KG1 (cell line): ENCODE measurements around the gene BCL11B.

ENCODE experiments used
- DNase-seq: peaks from one replicate; lab custom pipeline; 2025; lab: John Stamatoyannopoulos, UW

Gene BCL11B

DNA sequence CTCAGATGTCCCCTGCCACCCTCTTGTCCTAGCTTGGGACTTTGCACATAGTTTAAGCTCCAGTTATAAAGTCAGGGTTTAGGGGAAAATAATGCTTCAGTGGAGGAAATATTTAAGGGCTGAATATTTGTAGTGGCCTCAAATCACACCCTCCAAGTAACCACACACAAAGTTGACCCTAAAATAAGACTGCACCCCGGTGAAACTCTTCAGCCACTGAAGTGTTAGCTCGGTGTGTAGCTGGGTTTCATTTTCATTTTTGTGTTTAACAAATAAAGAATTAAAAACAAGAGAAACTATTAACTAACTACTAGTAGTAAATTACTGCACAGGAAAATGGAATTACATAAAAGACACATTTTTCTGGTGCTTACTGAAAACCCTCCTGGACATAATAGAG lies 14.8 kb upstream of the BCL11B start:
- no peak for DNase-seq

DNA sequence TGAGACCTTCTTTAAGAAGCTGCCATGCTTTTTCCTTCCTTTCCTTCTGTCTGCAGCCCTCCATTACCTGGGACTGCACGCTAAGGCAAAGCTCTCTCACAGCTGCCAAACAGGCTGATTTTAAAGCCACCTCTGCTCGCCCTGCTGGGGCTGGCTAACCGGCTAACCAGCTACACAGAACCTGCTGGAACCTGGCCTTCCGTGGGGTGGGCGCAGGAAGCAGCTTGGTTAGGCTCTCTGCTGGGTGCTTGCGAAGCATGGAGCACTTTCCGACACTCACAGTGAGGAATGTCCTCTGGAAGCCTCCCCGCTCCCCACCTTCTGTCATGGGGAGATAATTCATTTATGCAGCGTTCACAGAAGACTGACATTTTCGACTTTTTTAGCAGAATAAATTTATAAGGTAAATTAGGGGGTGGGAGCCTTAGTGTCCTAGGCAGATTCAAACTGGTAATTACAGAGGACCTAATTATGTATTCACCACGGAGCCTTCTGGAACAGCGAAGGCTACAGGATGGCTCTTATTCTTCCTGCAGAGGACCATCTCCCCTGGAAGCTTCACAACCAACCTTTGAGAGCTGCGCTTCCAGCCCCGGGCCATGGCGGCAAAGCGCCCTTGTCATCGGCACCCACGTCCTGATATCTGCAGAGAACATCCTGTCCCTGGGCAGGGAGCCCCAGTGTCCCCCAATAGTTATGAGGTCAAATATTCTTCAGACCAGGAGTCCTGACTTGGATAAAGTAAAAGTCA lies 12.4 kb upstream of the BCL11B start:
- no peak for DNase-seq

DNA sequence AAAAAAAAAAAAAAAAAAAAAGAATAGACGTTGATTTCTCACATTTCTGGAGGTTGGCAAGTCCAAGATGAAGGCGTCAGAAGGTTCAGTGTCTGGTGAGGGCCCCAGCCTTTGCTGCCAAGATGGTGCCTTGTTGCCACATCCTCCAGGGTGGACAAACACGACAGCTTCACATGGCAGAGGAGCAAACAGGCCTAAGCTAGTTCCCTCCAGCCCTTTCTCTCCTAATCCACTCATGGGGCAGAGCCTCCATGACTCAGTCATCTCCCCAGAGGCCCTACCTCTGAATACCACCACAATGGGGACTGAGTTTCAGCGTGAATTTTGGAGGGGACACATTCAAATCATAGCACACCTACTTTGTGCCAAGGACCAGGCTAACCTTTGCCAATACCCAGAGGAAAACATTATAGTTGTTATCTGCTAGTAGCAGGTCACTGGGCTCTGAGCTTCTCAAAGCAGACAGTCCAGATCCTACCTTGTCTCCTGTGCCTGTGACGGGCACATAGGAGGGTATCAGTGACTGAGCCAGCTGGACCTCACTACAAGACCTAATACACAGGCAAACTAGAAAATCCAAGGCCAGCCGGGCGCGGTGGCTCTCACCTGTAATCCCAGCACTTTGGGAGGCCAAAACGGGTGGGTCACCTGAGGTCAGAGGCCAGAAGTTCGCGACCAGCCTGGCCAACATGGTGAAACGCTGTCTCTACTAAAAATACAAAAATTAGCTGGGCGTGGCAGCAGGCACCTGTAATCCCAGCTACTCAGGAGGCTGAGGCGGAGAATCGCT lies 10.5 kb upstream of the BCL11B start:
- DNase-seq: no peak

DNA sequence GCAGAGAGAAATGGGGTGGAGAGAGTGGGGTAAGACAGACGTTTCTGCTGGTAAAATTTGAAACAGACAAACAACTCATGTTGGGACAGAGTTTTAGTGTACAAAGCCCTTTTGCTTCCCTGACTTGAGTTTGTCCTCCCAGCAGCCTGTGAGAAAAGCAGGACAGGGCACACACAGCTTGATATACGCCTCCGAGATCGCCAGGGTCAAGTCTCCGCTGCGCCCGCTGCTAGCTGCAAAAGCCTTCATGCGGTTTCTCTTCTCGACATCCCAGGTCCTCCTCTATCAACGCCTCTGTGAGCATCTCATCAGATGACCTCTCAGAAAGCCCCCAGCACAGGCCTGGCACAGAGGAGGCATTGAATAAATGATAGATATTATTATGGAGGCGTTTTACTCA lies 9.4 kb upstream of the BCL11B start:
- no peak for DNase-seq

DNA sequence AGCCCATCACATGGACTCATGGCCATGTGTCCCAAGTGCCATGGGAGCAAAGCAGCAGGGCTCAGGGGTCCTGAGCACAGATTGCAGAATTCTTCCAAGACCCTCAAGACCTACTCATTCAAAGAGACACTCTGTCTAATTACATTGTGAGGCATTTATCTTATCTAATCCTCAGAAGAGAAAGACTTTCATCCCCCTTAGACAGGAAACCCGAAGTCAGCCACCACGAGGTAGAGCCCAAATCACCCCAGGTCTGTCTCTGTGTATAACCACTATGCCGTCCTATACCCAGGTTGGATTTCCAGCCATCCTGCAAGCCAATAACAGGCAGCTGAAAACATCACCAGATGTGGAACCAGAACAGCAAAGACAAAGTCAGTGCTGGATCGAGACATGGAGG lies 8.9 kb upstream of the BCL11B start:
- DNase-seq: no peak

DNA sequence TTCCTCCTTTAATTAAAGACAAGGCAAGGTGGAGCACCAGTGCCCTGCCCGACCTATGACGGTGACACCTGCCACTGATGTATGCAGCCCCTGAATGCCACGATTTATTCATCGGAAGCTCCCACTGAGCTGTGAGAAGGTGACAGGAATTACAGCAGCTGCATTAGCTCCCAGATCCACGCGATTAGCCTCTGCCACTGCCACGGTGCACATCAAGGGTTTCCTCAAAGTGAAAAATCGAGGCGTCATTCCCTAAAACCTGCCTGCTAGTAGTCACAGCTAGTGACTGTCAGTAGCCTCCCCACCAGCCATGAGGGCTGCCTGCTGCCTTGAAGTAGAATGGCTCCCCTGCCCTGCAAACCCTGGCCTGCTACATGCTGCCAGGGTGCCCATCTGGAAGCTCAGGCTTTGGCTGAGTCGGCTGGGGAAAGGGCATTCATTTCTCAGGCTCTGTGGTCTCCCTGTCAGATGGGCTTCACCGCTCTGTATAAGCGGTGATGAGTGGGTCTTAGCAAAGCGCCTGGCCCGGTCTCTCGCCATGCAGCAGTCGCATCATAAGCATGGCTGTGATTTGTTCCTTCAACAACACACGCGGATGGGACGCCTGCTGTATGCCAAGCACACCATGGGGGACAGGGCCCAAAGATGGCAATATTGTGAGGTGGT lies 8.2 kb upstream of the BCL11B start:
- DNase-seq: no peak

DNA sequence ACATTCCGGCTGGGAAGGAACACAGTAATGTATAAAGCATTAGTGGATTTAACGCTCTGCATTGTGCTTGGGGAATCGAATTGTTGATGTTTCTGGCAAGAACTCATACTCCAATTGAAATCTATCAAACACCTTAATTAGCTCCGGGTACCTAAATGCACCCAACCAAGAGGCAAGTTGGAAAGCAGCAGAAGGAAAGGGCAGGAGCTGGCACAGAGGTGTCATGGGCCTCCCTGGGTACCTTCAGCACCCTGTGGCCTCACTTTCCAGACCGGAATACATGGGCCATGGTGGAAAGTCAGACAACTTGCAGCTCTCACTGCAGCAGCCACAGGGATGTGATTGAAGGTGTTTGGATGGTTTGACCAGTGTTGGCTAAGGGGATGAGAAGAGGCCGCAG lies 6.8 kb upstream of the BCL11B start:
- no peak for DNase-seq

DNA sequence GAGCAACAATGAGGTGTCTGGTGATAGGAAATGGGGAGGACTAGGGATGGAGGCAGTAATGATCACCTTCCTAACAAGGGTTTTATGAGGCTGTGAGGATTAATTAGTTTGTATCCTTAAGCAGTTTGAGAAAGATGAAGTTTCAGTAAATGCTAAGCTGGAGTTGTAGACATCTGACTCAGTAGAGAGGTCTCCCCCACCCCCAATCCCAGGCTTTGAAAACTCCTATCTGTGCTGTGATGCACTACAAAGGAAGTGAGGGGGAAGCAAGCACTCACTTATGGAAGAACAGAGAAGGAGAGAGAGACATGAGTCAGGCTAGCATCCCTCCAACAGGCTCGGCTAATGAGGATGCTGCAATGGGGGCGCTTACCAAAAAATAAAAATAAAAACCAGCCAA lies 5.5 kb upstream of the BCL11B start:
- DNase-seq: no peak

DNA sequence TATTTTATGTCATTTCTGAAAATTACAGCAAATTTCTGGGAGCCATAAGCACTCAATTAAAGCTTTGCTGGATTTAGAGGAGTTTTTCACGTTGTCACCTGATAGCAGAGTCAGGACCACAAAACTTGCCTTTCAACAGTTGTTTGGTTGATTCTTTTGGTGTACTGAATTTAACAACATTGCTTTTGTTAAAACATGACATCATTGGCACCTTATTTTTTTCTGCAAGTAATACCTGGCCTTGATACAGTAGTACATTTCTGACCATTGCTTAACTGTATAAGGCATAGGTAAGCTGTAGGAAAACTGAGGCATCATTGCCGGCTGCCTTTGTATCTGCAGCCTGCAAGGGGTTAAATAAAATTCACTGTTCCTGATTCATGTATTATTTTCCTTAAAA lies 4.5 kb upstream of the BCL11B start:
- no peak for DNase-seq

DNA sequence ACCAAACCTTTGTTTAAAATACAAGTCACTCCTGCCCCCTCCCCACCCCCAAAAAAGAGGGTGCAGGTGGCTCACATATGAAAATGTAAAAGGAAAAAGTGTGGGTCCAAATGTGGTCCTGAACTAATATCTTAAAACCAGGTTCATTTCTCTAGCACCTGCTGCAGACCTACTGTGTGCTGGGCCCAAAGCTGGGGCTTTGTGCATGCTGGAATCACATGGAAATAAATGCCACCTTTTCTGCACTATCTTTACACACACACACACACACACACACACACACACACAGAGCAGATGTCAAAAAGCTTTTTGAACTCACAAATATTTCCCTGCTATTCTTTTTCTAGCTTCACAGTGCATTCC lies 3.2 kb upstream of the BCL11B start:
- no peak for DNase-seq

DNA sequence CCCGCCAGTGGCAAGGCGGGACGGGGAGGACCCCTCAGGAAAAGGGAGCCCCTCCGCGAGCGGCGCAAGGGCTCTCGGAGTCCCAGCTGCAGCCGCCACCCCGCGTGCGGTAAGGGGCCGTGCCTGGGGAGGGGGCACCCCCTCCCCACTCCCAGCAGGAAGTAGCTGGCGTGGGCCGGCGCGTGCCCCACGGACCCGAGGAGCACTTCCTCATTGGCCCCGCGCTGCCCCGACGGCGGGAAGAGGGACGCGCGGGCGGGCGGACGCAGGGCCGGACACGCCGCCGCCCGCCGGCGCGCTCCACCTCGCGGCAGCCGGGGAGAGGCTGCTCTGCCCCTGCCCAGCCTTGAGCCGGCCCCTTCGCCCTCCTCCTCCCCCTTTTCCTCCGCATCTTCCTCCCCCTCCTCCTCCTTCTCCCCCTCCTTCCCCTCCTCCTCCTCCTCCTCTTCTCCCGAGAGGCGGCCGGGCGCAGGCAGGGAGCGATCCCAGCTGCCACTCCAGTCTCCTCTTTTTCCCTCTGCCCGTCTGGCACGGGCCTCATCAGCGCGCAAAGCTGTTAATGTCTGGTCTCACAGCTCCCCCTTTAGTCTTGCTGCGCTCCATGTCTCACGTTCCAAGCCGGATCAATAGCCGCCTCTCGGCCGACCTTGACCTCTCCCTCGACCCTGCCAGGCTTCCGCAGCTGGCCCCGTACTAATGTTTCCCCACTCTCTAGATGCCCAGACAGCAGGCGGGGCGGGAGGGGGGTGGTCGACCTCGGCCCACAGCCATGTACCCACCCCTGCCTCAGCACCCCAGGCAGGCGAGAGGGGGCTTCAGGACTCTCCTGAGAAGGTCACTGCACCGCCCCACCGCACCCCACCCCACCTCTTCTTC lies 2.6 kb upstream of the BCL11B start:
- DNase-seq: no peak

DNA sequence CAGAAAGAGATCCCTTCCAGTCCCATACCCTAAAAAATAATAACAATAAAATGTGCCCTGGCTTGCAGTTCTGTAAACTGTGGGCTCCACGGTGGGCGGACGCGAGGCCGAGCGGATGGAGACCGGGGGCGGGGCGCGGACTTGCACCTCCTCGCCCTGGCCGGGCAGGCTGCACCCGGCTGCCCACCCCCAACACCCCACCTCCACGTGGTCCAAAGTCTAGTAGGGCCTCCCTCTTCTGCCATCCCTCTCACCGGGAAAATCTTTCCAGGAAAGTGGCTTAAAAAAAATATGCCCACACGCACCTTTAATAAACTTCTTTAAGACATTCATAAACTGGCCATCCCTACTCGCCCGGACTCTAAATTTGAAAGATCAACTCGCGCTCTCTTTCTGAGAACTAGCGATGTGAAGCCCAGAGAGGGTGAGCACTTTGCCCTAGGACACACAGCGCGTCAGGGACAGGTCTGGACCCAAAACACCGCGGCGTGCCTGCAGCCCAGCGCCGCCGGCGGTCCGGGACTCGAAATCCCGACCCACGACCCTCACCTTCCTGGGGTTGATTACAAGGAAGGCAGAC lies 1.9 kb upstream of the BCL11B start:
- no peak for DNase-seq

DNA sequence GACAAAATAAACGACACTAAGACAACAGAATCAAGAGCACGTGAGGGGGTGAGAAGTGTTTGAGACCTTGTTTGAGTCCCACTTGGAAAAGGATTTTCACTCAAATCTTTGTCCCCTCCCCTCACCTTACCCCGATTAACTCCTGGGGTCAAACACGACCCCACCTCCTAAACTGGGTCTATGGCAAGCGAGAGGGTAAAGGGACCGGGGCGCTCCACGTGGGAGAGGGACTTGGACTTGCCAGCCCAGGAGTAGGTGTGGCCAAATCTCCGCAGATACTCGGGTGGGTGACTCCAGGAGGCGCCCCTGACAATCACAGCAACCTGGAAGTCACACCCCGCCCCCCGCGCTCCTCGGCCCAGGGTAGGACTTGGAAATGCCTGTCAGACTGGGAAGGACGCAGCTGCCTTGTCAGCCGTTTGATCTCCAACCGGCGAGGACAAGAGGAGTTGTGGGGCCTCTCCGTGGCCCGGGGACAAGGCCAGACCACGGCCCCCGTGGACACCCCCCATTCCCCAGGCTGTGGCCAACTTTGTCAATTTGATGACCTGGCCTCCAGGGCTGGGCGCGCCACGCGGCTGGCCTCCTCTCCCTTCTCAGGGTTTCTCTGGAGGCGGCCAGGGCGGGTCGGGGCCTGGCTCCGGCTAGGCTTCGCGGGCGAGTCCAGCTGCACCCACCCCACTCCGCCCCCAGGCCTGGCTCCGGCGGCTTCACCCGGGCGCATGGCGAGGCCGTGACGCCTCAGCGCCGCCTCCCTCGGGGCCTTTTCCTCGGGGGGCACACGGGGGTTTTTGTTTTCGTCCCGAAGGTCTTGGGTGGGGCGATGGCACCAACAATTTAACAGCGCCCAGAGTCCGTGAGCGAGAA lies 1.1 kb upstream of the BCL11B start:
- no peak for DNase-seq

DNA sequence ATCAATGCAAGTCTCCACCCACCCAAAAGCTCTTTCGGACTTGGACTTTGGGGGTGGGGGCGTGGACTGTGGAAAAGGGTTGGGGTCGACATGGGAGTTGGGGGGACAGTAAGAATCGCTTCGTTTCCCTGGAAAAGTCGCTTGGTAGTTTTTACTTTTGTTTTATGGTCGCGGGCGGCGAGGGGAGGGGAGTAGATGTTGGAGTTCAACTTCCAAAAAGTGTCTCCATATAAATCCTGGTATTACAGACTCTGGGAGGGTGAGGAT lies 568 bp upstream of the BCL11B start:
- DNase-seq: no peak

DNA sequence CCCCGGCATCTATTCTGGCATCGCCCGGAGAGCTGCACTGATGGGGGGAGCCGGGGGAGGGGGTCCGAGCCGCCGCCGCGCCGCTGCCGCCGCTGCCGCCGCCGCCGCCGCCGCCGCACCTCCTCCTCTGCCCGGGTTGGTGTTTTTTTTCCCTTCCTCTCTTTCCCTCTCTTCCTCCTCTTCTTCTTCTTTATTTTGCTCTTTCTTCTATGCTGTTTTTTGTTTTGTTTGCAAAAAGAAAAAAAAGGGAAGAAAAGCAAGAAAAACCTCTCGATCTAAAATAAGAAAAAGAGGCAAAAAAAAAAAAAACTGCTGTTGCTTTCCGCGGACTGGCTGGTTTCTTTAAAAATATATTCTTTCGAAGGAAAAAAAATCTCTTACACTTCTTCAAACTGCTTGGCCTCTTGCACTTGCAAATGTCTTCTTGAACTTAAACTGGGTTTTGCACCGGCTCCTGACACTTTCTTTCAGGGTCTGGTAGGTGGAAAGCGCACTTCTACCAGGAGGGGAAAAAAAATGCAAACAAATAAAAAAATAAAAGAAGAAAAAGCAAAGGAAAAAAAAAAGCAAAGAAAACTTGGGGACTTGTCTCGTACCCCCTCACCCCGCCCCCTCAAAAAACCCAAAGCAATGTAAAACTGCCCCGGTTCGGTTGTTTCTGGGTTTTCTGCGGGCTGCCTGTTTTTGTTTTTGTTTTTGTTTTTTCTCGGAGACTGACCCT lies 616 bp downstream of the BCL11B start:
- no peak for DNase-seq

DNA sequence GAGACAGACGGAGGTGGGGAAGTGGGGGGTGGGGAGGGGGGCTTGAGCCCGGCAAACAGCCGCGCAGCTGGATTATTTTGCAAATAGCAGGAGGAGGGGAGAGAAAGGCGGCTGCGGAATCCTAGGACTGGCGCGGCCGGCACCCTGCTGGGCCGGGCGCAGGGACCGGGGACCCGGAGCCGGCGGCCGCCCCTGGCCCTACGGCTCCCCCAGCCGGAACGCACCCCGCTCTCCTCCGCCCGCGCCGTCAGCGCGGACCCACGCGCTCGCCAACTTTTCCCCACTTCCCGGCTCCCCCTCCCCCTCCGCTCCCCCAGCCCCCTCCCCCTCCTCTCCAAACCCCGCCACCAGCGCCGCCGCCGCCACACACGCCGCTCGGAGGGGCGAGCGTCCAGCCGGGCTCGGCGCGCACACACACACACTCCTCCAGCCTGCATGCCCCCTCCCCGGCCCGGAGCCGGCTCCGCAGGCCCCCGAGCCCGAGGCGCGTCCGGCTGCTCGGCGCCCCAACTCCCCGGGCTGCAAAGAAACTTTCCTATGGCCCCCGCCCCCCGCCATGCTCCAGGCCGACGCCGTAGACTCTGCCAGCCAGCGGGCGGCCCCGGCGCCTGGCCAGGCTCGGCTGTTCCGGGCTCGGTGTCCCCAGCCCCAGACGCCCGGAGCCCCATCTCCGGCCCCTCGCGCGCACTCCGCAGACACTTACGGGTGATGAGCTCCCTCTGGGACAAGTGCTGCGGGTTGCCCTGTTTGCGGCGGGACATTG lies 1.4 kb downstream of the BCL11B start:
- DNase-seq: no peak

DNA sequence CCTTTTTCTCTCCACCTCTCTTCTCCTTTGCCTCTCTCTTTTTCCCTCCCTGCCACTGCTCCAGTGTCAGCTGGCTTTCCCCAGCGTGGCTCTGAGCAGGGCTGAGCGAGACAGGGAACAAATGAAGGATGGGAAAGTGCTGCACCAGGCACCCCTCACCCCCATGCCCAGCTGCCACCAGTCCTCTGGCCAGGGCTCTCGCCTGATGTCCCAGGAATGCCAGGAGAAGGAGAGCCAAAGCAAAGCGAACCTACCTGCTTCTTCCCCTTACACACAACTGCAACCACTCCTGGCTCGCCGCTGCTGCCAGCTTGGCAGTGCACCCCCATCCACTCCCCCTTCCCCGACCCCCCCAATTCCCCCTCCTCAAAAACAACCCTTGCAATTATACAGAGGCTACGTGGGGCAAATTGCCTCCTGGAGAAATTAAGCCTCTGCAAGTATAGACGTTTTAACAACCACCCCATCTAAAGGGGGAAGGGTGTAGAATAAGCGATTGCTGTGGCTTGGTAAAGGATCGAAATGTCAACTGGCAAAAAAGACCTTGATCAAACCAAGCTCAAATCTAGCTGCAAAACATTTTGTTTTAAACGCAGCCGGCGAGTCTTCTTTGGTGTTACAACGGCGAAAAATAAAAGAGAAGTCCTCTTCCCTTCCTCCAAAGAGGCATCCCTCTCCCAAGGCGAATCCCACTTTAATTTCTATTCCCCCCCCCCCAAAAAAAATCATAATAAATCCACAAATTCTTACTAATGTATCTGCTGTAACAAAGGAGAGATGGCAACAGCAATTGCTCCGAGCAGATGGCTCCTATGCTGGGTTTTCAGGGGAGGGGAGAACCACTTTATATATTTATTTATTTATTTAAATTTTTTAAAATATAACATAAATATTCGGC lies 2.9 kb downstream of the BCL11B start:
- DNase-seq: no peak
